Activated CD4-positive, alpha-beta T cell treated with anti-CD3 and anti-CD28 coated beads, Interleukin-2, amount 10 ng/mL, durations not matched to agents 24 days and 14 days (primary cell): Measurements from ENCODE around the gene CERT1. TPM values are rescaled to one million over a fixed set of nuclear protein-coding genes. Genes with fewer than 3 reads are reported as not detected.
"Not testable (repeated sequence)": the region's sequence is repeated elsewhere in the genome, so short reads cannot be mapped to it uniquely, and the experiment has no call there.

ENCODE experiments used
- DNase-seq: peaks from one replicate; pipeline ENCODE4 v3.0.0; 2022
- H3K27ac Mint-ChIP-seq: one replicate; pipeline ENCODE4 v1.8.0; 2022; ENCODE audit warnings: mild to moderate bottlenecking, mixed read lengths
- H3K27me3 Mint-ChIP-seq: one replicate; pipeline ENCODE4 v1.8.0; 2022; ENCODE audit warnings: mixed read lengths
- H3K36me3 Mint-ChIP-seq: one replicate; pipeline ENCODE4 v1.8.0; 2022; ENCODE audit warnings: low read depth, mild to moderate bottlenecking, mixed read lengths
- H3K4me1 Mint-ChIP-seq: one replicate; pipeline ENCODE4 v1.8.0; 2021; ENCODE audit warnings: mixed read lengths
- H3K4me3 Mint-ChIP-seq: one replicate; pipeline ENCODE4 v1.8.0; 2022; ENCODE audit warnings: mild to moderate bottlenecking, moderate library complexity, mixed read lengths
- H3K9me3 Mint-ChIP-seq: one replicate; pipeline ENCODE4 v1.8.0; 2021; ENCODE audit warnings: mixed read lengths
- intact Hi-C: fragments of 100-400 bp; cut with micrococcal nuclease; formaldehyde crosslinking; loops from one replicate; pipeline ENCODE4 v1.15.1; 2023
- total RNA-seq: library from RNA; stranded (reverse); gene quantifications from 2 replicates; pipeline ENCODE4 v1.2.3, GENCODE V29; 2022

CERT1 gene
- total RNA-seq, 1 donor from 2014 or later, result 46.4 TPM

- intact Hi-C loops, result loop anchor here (5.0 kb wide), 2 partner anchors 162 to 462 kb away; partner anchors contain the start of gene GCNT4
- Mint-ChIP-seq H3K9me3 (peaks cover 4% of the 10 kb centered on the region), H3K4me1 (peaks cover 36% of the 10 kb centered on the region), H3K4me3 (no peak overlapping the region), H3K27me3 (no peaks in the 10 kb centered on the region), H3K27ac (no peak overlapping the region), H3K36me3 (peaks cover 29% of the 10 kb centered on the region)
- DNase-seq, result no peak
These were observed 2.4 kb upstream of the CERT1 start for GRCh38 chr5:75513841-75514240.

DNA sequence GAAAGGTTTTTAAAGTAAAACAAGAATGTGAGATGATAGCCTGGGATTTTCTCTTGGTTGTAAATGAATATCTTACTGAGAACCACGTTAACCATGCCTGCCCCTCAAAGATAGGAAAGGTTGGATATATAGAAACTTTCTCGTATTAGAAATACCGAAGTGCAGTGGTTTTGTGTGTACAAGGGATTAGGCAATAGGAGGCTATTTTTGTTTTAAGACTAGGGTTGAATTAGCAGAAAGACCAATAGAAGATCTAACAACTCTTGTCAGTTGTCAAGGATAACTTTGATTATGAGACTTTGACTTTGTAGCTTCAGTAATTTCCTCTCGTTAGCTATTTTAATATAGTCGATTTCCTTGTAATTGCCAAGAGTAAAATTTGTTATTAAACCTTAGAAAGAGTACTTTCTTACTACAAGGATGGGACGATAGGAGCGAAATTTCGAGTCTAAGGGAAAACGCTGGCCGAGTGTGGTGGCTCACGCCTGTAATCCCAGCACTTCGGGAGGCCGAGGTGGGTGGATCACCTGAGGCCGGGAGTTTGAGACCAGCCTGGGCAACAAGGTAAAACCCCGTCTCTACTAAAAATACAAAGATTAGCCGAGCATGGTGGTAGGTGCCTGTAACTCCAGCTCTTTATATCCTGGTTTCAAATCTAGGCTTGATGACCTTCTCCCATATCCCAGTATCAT lies 1.1 kb upstream of the CERT1 start:
- Mint-ChIP-seq H3K36me3 (peaks cover 19% of the 10 kb centered on the region), H3K4me1 (peaks cover 38% of the 10 kb centered on the region), H3K27ac (peak overlapping the region; percentile 96)

GRCh38 chr5:75510836-75511434 lies 494 bp downstream of the CERT1 start:
- peaks cover 3% of the 10 kb centered on the region for H3K9me3 Mint-ChIP-seq
- no peak for DNase-seq
- H3K4me3 Mint-ChIP-seq, result peak overlapping the region; percentile 95
- H3K27ac Mint-ChIP-seq, result peak overlapping the region; percentile 96
- peaks cover 40% of the 10 kb centered on the region for H3K4me1 Mint-ChIP-seq
- H3K27me3 Mint-ChIP-seq, result no peaks in the 10 kb centered on the region
- intact Hi-C loops, result loop anchor here (1.0 to 5.0 kb wide), 7 partner anchors 56 to 459 kb away; partner anchors contain the start of genes ANKRD31, GCNT4, HMGCR and POC5
- H3K36me3 Mint-ChIP-seq, result peaks cover 16% of the 10 kb centered on the region

More for the DNA sequence above, 1.1 kb upstream of the CERT1 start:
- intact Hi-C loops, result loop anchor here (1.0 to 5.0 kb wide), 3 partner anchors 12 to 460 kb away; partner anchors contain the start of gene GCNT4
- DNase-seq, result no peak
- Mint-ChIP-seq H3K4me3 (peak overlapping the region; percentile 95), H3K9me3 (no peaks in the 10 kb centered on the region), H3K27me3 (no peaks in the 10 kb centered on the region)

DNA sequence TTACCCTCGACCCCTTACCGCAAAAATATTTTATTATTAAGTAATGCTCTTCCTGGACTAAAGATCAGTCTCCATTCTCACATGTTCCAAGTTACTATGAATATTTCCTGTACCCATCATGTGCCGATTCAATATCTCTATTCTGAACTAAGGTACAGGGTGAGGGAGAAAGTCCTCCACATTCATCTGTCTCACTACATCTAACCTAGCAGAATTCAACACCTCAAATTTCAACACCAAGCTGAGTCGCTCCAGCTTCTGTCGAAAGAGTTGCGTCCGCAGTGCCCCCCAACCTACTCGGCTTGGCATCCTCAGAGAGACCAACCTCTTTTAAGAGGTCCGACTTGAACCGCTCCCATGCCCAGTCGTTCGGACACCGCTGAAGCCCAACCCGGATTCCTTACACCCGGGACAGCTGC lies 1.0 kb downstream of the CERT1 start:
- peaks cover 3% of the 10 kb centered on the region for H3K9me3 Mint-ChIP-seq
- H3K36me3 Mint-ChIP-seq, result peaks cover 19% of the 10 kb centered on the region
- intact Hi-C loops, result loop anchor here (2.0 to 5.0 kb wide), 4 partner anchors 158 to 458 kb away; partner anchors contain the start of genes ANKRD31, GCNT4 and HMGCR
- peak overlapping the region; percentile 96 for H3K27ac Mint-ChIP-seq
- DNase-seq, result peak; percentile 76
- H3K4me3 Mint-ChIP-seq, result peak overlapping the region; percentile 95
- peaks cover 39% of the 10 kb centered on the region for H3K4me1 Mint-ChIP-seq
- no peaks in the 10 kb centered on the region for H3K27me3 Mint-ChIP-seq

GRCh38 chr5:75509956-75510355 lies 1.5 kb downstream of the CERT1 start:
- Mint-ChIP-seq H3K27me3 (no peaks in the 10 kb centered on the region), H3K4me3 (peak overlapping the region; percentile 95), H3K4me1 (peaks cover 37% of the 10 kb centered on the region), H3K9me3 (peaks cover 3% of the 10 kb centered on the region), H3K27ac (peak overlapping the region; percentile 64), H3K36me3 (peaks cover 19% of the 10 kb centered on the region)
- DNase-seq, result peak; percentile 57
- intact Hi-C loops, result loop anchor here (2.0 to 5.0 kb wide), 4 partner anchors 158 to 458 kb away; partner anchors contain the start of genes ANKRD31, GCNT4 and HMGCR

DNA sequence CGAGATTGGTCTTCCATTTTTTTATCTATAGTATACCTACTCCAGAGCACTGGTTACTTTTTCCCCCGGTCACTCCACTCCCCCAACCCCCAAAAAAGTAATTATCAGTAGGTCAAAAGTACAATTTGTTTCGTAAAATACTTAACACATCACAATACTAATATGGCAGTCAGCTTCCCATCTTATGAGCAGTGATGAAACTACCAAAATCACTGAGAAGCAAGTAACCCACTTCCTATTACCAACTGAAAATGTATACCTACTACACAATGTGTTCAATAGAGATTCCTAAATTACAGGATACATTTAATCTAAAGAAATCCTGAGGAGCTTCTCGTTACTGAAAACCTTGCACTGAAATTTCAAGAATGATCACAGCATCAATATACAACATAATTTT lies 1.9 kb downstream of the CERT1 start:
- no peak for DNase-seq
- H3K27ac Mint-ChIP-seq, result no peak overlapping the region
- peaks cover 3% of the 10 kb centered on the region for H3K9me3 Mint-ChIP-seq
- H3K4me3 Mint-ChIP-seq, result peak overlapping the region; percentile 95
- peaks cover 37% of the 10 kb centered on the region for H3K4me1 Mint-ChIP-seq
- peaks cover 21% of the 10 kb centered on the region for H3K36me3 Mint-ChIP-seq
- H3K27me3 Mint-ChIP-seq, result no peaks in the 10 kb centered on the region
- intact Hi-C loops, result no loop called here

DNA sequence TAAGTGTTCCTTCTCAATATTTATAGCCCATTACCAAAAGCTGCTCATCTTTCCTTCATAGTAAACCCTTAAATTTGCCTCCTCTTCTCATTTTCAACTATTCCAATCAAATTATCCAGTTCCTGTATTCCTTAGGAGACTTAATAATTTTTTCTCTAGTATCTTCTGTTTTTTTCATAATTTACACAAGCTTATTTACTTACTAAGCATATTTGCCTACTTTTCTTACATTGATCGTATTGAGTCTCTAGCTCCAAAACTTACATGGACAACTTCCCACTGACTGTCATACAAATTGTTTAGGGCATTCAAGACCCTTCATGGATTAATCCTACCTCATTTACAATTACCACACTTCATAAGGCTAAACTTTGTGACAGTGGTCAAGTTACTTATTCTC lies 3.6 kb downstream of the CERT1 start:
- intact Hi-C loops, result no loop called here
- DNase-seq, result no peak
- Mint-ChIP-seq H3K36me3 (peaks cover 24% of the 10 kb centered on the region), H3K27me3 (no peaks in the 10 kb centered on the region), H3K9me3 (peaks cover 3% of the 10 kb centered on the region), H3K4me1 (peaks cover 34% of the 10 kb centered on the region), H3K27ac (no peak overlapping the region), H3K4me3 (no peak overlapping the region)

DNA sequence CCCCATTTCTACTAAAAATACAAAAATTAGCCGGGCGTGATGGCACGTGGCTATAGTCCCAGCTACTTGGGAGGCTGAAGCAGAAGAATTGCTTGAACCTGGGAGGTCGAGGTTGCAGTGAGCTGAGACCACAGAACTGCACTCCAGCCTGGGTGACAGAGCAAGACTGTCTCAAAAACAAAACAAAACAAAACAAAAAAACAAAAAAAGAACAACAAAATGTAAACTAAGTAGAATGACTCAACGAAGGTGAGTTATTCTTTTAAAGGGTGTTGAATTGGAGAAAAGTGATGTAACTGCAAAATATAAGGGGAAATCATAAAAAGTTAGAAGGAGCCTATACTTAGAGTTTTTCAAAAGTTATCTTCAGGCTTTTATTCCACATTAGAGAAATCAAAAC lies 6.3 kb downstream of the CERT1 start:
- H3K27ac Mint-ChIP-seq, H3K4me3 Mint-ChIP-seq, H3K9me3 Mint-ChIP-seq, H3K27me3 Mint-ChIP-seq, intact Hi-C loops, DNase-seq: not testable (repeated sequence)
- H3K4me1 Mint-ChIP-seq, result peaks cover 31% of the 10 kb centered on the region
- H3K36me3 Mint-ChIP-seq, result peaks cover 31% of the 10 kb centered on the region

DNA sequence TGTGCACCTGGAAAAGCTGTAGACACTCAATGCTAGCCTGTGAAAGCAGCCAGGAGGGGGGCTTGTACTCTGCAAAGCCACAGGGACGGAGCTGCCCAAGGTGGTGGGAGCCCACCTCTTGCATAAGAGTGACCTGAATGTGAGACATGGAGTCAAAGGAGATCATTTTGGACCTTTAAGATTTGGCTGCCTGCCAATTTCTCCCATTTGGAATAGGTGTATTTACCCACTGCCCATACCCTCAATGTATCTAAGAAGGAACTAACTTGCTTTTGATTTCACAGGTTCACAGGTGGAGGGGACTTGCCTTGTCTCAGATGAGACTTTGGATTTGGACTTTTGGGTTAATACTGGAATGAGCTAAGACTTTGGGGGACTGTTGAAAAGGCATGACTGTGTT lies 12.6 kb downstream of the CERT1 start:
- H3K27me3 Mint-ChIP-seq, H3K4me3 Mint-ChIP-seq, H3K9me3 Mint-ChIP-seq, H3K27ac Mint-ChIP-seq, intact Hi-C loops, DNase-seq: not testable (repeated sequence)
- Mint-ChIP-seq H3K4me1 (peaks cover 19% of the 10 kb centered on the region), H3K36me3 (peaks cover 46% of the 10 kb centered on the region)

GRCh38 chr5:75498208-75498777 lies 13.1 kb downstream of the CERT1 start:
- intact Hi-C loops, result no loop called here
- H3K4me3 Mint-ChIP-seq, result no peak overlapping the region
- H3K4me1 Mint-ChIP-seq, result peaks cover 17% of the 10 kb centered on the region
- H3K27ac Mint-ChIP-seq, result no peak overlapping the region
- H3K9me3 Mint-ChIP-seq, result no peaks in the 10 kb centered on the region
- H3K36me3 Mint-ChIP-seq, result peaks cover 44% of the 10 kb centered on the region
- H3K27me3 Mint-ChIP-seq, result no peaks in the 10 kb centered on the region
- DNase-seq, result no peak

DNA sequence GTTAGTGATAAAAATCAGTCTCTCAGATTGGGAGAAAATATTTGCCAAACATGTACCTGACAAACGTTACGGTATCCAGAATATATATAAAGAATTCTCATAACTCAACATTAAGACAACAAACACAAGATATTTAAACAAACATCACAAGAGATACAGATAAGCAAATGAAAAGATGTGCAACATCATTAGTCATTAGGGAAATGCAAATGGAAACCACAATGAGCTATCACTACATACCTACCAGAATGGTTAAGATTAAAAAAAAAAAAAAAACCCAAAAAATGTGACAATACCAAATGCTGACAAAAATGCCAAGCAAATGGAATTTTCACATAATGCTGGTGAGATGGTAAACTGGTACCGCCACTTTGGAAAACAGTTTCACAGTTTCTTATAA lies 15.4 kb downstream of the CERT1 start:
- no peak for DNase-seq
- Mint-ChIP-seq H3K9me3 (peaks cover 4% of the 10 kb centered on the region), H3K36me3 (peaks cover 59% of the 10 kb centered on the region), H3K27ac (no peak overlapping the region), H3K27me3 (no peaks in the 10 kb centered on the region), H3K4me3 (no peak overlapping the region), H3K4me1 (peaks cover 18% of the 10 kb centered on the region)
- intact Hi-C loops, result no loop called here

DNA sequence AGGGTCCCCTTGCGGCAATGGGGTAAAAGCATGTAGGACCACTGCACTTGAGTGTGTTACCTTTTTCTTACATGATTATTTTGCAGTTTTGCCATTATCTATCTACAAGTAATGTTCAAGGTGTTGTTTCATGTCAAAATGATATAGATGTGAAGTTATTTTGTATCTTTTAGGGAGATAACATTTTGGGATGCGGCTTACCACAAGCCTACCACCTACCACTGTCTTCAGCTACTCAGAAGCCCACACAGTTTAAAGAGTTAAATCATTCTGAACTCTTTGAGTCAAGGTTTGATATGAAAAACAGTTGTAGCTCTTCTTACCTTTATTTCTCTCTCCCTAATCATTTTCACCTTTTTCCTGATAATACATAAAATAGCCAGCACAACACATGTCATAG lies 19.8 kb downstream of the CERT1 start:
- intact Hi-C loops, result no loop called here
- no peaks in the 10 kb centered on the region for H3K27me3 Mint-ChIP-seq
- H3K4me1 Mint-ChIP-seq, result peaks cover 20% of the 10 kb centered on the region
- H3K9me3 Mint-ChIP-seq, result peaks cover 25% of the 10 kb centered on the region
- H3K36me3 Mint-ChIP-seq, result peaks cover 55% of the 10 kb centered on the region
- H3K27ac Mint-ChIP-seq, result no peak overlapping the region
- DNase-seq, result no peak
- no peak overlapping the region for H3K4me3 Mint-ChIP-seq

GRCh38 chr5:75489847-75490246 lies 21.6 kb downstream of the CERT1 start:
- H3K36me3 Mint-ChIP-seq, result peaks cover 62% of the 10 kb centered on the region
- DNase-seq, H3K4me3 Mint-ChIP-seq, H3K27ac Mint-ChIP-seq, intact Hi-C loops, H3K27me3 Mint-ChIP-seq: not testable (repeated sequence)
- peaks cover 12% of the 10 kb centered on the region for H3K4me1 Mint-ChIP-seq
- H3K9me3 Mint-ChIP-seq, result peaks cover 36% of the 10 kb centered on the region

- no peaks in the 10 kb centered on the region for H3K27me3 Mint-ChIP-seq
- no peak overlapping the region for H3K27ac Mint-ChIP-seq
- intact Hi-C loops, result no loop called here
- H3K4me1 Mint-ChIP-seq, result peaks cover 10% of the 10 kb centered on the region
- no peak overlapping the region for H3K4me3 Mint-ChIP-seq
- DNase-seq, result no peak
- peaks cover 46% of the 10 kb centered on the region for H3K36me3 Mint-ChIP-seq
- peaks cover 32% of the 10 kb centered on the region for H3K9me3 Mint-ChIP-seq
These were observed 26.8 kb downstream of the CERT1 start for GRCh38 chr5:75484605-75485004.
